Spleen (tissue), 11 donors: ENCODE results near the gene LRRC47. TPM values are rescaled to one million over a fixed set of nuclear protein-coding genes. Genes with fewer than 3 reads are reported as not detected.

Experiments used
- DNase-seq: peaks from one replicate; pipeline ENCODE4 v3.0.0-alpha.2; 2020
- H3K27ac ChIP-seq, 8 donors: fragments of 200-600 bp; sonication (generic) in 7 of 8; 1 replicate in 4 of 8; 2 replicates in 4 of 8; pipeline versions ENCODE4 v1.5.0 to v1.8.0; 2016 to 2021; ENCODE audit warnings: inconsistent platforms in 4 of 8, mild to moderate bottlenecking in 4 of 8, moderate library complexity in 1 of 8
- H3K27me3 ChIP-seq, 7 donors: fragments of 200-600 bp; sonication (generic) in 6 of 7; replicated peaks in 1 of 7; 1 replicate in 4 of 7; 2 replicates in 3 of 7; pipeline versions ENCODE4 v1.5.0 to v1.8.0; 2016 to 2021; ENCODE audit warnings: inconsistent platforms in 3 of 7, mild to moderate bottlenecking in 1 of 7
- H3K36me3 ChIP-seq, 6 donors: fragments of 200-600 bp; sonication (generic) in 5 of 6; 1 replicate in 4 of 6; 2 replicates in 2 of 6; pipeline versions ENCODE4 v1.5.0 to v1.8.0; 2016 to 2021; ENCODE audit warnings: inconsistent platforms in 2 of 6
- H3K4me1 ChIP-seq, 6 donors: fragments of 200-600 bp; sonication (generic) in 5 of 6; 1 replicate in 3 of 6; 2 replicates in 3 of 6; pipeline versions ENCODE4 v1.5.0 to v1.8.0; 2016 to 2021; ENCODE audit warnings: inconsistent platforms in 3 of 6
- H3K4me3 ChIP-seq, 8 donors: fragments of 200-600 bp; sonication (generic) in 7 of 8; 1 replicate in 4 of 8; 2 replicates in 4 of 8; pipeline versions ENCODE4 v1.5.0 to v1.8.0; 2016 to 2021; ENCODE audit warnings: inconsistent platforms in 4 of 8, mild to moderate bottlenecking in 4 of 8, moderate library complexity in 2 of 8
- H3K9me3 ChIP-seq, 8 donors: fragments of 200-600 bp; sonication (generic) in 7 of 8; 1 replicate in 4 of 8; 2 replicates in 4 of 8; pipeline versions ENCODE4 v1.5.0 to v1.8.0; 2016 to 2021; ENCODE audit warnings: inconsistent platforms in 4 of 8
- CTCF ChIP-seq, 11 experiments: fragments of 200-600 bp in 7 of 11; fragments of 450-650 bp in 4 of 11; sonication (generic) in 4 of 11; IDR thresholded peaks in 8 of 11; conservative IDR thresholded peaks in 3 of 11; 1 replicate in 7 of 11; 2 replicates in 4 of 11; pipeline versions ENCODE4 v1.4.0 to v1.8.0; 2016 to 2021; ENCODE audit warnings: antibody characterized with exemption in 11 of 11, inconsistent platforms in 4 of 11, mild to moderate bottlenecking in 1 of 11
- POLR2A ChIP-seq, 3 donors: fragments of 450-650 bp; IDR thresholded peaks; one replicate each; pipeline ENCODE4 v1.5.1; 2017; ENCODE audit warnings: antibody characterized with exemption in 3 of 3, mild to moderate bottlenecking in 1 of 3
- POLR2AphosphoS5 ChIP-seq, 3 donors: sonication (generic); formaldehyde crosslinking; IDR thresholded peaks; one replicate each; pipeline ENCODE4 v1.5.1; 2017; ENCODE audit warnings: antibody characterized with exemption in 3 of 3
- WGBS, 5 donors: extraction: QIAGEN DNeasy Blood & Tissue Kit in 3 of 5; methylation state at CpG; one replicate each; pipeline versions ENCODE4 v1.1.5 to v1.1.7; 2013 to 2018; 5-methylcytosine and 5-hydroxymethylcytosine counted together
- intact Hi-C: fragments of 100-400 bp; cut with DNase I; formaldehyde crosslinking; loops from one replicate; pipeline ENCODE4 v1.15.0; 2023; ENCODE audit warnings: low total_unique reads
- polyA plus RNA-seq, 3 donors: library from polyadenylated mRNA; stranded (reverse); fragments of 200-250 nt; gene quantifications; one replicate each; pipeline ENCODE4 v1.2.1, GENCODE V29; 2013
- total RNA-seq, 7 donors: library from RNA; depleted of rRNA in 3 of 7; stranded (reverse); fragments of >200 nt in 3 of 7; fragmentation: NEBNext Ultra II Directional in 4 of 7; extraction: Animal tissue kit (Norgen Biotek cat#: 25700) in 4 of 7; gene quantifications; one replicate each; pipeline versions ENCODE4 v1.1.0 to v1.2.1, GENCODE V29; 2016 to 2021
- donor health status: healthy with polysubstance abuse.
- donor health status: DM: no; HTN: no; CAD: no; lungs with moderate emphysema.
- donor health status: DM: no; HTN: no; CAD: no.
- donor health status: Bipolar disorder and iron deficiency.
- donor health status: healthy.
- donor health status: DM: no; HTN: no; CAD: no.
- donor health status: DM: yes; HTN: yes; CAD: no.

Gene LRRC47
- total and polyA plus RNA-seq, 10 donors: 12.5 to 39.0 (median 26.7) TPM

DNA sequence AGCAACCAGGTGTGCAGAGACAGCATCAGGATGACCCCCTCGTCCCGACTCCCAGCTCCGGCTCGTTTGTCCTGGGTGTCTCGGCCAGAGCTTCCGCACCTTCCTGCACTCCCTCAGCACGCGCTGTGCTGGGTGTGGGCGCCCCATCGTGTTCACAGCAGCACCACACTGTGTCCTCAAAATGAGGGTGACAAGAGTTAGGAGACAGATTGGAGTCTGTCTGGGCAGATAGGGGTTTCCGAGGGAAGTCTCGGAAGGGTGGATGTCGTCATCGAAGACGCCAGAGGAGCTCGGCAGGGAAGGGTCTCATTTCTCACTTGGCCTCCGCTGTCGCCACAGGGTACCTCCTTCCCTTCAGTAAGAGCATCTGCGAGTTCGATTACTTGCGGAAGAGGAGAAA is 39.9 kb downstream of the LRRC47 start:
- WGBS, 5 donors: 80 to 84% (median 81%) methylated on average over 20 to 21 of the region's 21 CpGs
- TF ChIP-seq POLR2AphosphoS5 (IDR thresholded peaks at IDR 0.05) (no peak), POLR2A (IDR thresholded peaks at IDR 0.05) (no peak), CTCF (IDR thresholded peaks at IDR 0.05 in 8 of 11, conservative IDR thresholded peaks at IDR 0.05 in 3 of 11) (no peak)
- no peaks in the 10 kb centered on the region for H3K4me1 ChIP-seq
- peaks cover 0 to 11% (median 2%) of the 10 kb centered on the region in 8 donors for H3K9me3 ChIP-seq
- peaks cover 0 to 84% (median 13%) of the 10 kb centered on the region in 7 donors for H3K27me3 ChIP-seq
- no peak overlapping the region for H3K27ac ChIP-seq
- no peaks in the 10 kb centered on the region for H3K36me3 ChIP-seq
- DNase-seq: no peak
- H3K4me3 ChIP-seq: no peak overlapping the region
- intact Hi-C loops: no loop called here

- WGBS, 5 donors: 80 to 89% (median 87%) methylated on average over 14 to 20 of the region's 20 CpGs
- TF ChIP-seq CTCF (IDR thresholded peaks at IDR 0.05 in 8 of 11, conservative IDR thresholded peaks at IDR 0.05 in 3 of 11) (no peak), POLR2A (IDR thresholded peaks at IDR 0.05) (no peak), POLR2AphosphoS5 (IDR thresholded peaks at IDR 0.05) (no peak)
- no peak overlapping the region for H3K27ac ChIP-seq
- H3K4me3 ChIP-seq: no peak overlapping the region
- H3K27me3 ChIP-seq: peaks cover 0 to 66% (median 13%) of the 10 kb centered on the region in 7 donors
- intact Hi-C loops: no loop called here
- H3K4me1 ChIP-seq: no peaks in the 10 kb centered on the region
- no peaks in the 10 kb centered on the region for H3K9me3 ChIP-seq
- no peak for DNase-seq
- no peaks in the 10 kb centered on the region for H3K36me3 ChIP-seq
These were observed 42.4 kb downstream of the LRRC47 start for GRCh38 chr1:3753656-3754454.

- Histone ChIP-seq H3K36me3 (no peaks in the 10 kb centered on the region), H3K27me3 (peaks cover 0 to 56% (median 13%) of the 10 kb centered on the region in 7 donors), H3K4me3 (no peak within 1 kb of the TSS), H3K4me1 (peaks cover 0 to 8% (median 7%) of the 10 kb centered on the region in 6 donors), H3K27ac (no peak within 1 kb of the TSS), H3K9me3 (no peaks in the 10 kb centered on the region)
- TF ChIP-seq POLR2AphosphoS5 (IDR thresholded peaks at IDR 0.05): no peak
- TF ChIP-seq CTCF (IDR thresholded peaks at IDR 0.05 in 8 of 11, conservative IDR thresholded peaks at IDR 0.05 in 3 of 11): no peak
- no peak for TF ChIP-seq POLR2A (IDR thresholded peaks at IDR 0.05)
- 74 to 92% (median 85%) methylated on average over 17 of the region's 17 CpGs for WGBS, 5 donors
- DNase-seq: peak; percentile 49
- intact Hi-C loops: no loop called here
These were observed 43.8 kb downstream of the LRRC47 start, which contains the start of gene CCDC27 for GRCh38 chr1:3752400-3752945. Gene CCDC27, plus strand, starts transcription at chr1:3752450. Its CDS starts 32 bp downstream, at chr1:3752482.

GRCh38 chr1:3750741-3751140 is 45.6 kb downstream of the LRRC47 start:
- peaks cover 0 to 26% (median 22%) of the 10 kb centered on the region in 6 donors for H3K4me1 ChIP-seq
- H3K27ac ChIP-seq: no peak overlapping the region
- DNase-seq: no peak
- intact Hi-C loops: no loop called here
- H3K36me3 ChIP-seq: no peaks in the 10 kb centered on the region
- 69 to 78% (median 74%) methylated on average over 6 of the region's 6 CpGs for WGBS, 5 donors
- TF ChIP-seq POLR2AphosphoS5 (IDR thresholded peaks at IDR 0.05) (no peak), CTCF (IDR thresholded peaks at IDR 0.05 in 8 of 11, conservative IDR thresholded peaks at IDR 0.05 in 3 of 11) (no peak), POLR2A (IDR thresholded peaks at IDR 0.05) (no peak)
- no peaks in the 10 kb centered on the region for H3K9me3 ChIP-seq
- peaks cover 0 to 40% (median 0%) of the 10 kb centered on the region in 7 donors for H3K27me3 ChIP-seq
- no peak overlapping the region for H3K4me3 ChIP-seq
